CD4-positive, alpha-beta T cell treated with Interleukin-6 at 100 ng/mL for 8 hours (primary cell): Measurements from ENCODE around the gene DNAJB5.
"Not testable (repeated sequence)": the region's sequence is repeated elsewhere in the genome, so short reads cannot be mapped to it uniquely, and the experiment has no call there.

Source experiments
- DNase-seq: peaks from one replicate; pipeline ENCODE4 v3.0.0-alpha.2; 2020; ENCODE audit warnings: mixed read lengths, low spot score

The DNAJB5 gene

GRCh38 chr9:35000535-35001284 is 11.2 kb downstream of the DNAJB5 start:
- DNase-seq: no peak

- DNase-seq: no peak
These were observed 11.7 kb downstream of the DNAJB5 start for GRCh38 chr9:35001285-35001677.

GRCh38 chr9:35001803-35002502 is 12.4 kb downstream of the DNAJB5 start:
- DNase-seq: no peak

- no peak for DNase-seq
These were observed 13.1 kb downstream of the DNAJB5 start for GRCh38 chr9:35002623-35003022.

GRCh38 chr9:35004299-35004698 is 14.8 kb downstream of the DNAJB5 start:
- DNase-seq: not testable (repeated sequence)

- no peak for DNase-seq
These were observed 20.9 kb downstream of the DNAJB5 start for GRCh38 chr9:35010351-35010958.

GRCh38 chr9:35014517-35014916 is 25.0 kb downstream of the DNAJB5 start:
- no peak for DNase-seq

GRCh38 chr9:35023443-35023842 is 33.9 kb downstream of the DNAJB5 start:
- DNase-seq: not testable (repeated sequence)

- DNase-seq: no peak
These were observed 37.1 kb downstream of the DNAJB5 start for GRCh38 chr9:35026671-35027070.

- no peak for DNase-seq
These were observed 37.8 kb downstream of the DNAJB5 start for GRCh38 chr9:35027374-35027773.

GRCh38 chr9:35027860-35028259 is 38.3 kb downstream of the DNAJB5 start:
- DNase-seq: no peak

- no peak for DNase-seq
These were observed 38.8 kb downstream of the DNAJB5 start for GRCh38 chr9:35028341-35028740.

- DNase-seq: no peak
These were observed 39.7 kb downstream of the DNAJB5 start for GRCh38 chr9:35029241-35029640.

- DNase-seq: no peak
These were observed 40.3 kb downstream of the DNAJB5 start for GRCh38 chr9:35029852-35030251.

- no peak for DNase-seq
These were observed 43.6 kb downstream of the DNAJB5 start for GRCh38 chr9:35033101-35033500.

- DNase-seq: peak; percentile 45
These were observed 46.5 kb downstream of the DNAJB5 start for GRCh38 chr9:35035851-35036701.

- no peak for DNase-seq
These were observed 52.6 kb downstream of the DNAJB5 start for GRCh38 chr9:35042081-35042604.

- DNase-seq: no peak
These were observed 53.5 kb downstream of the DNAJB5 start for GRCh38 chr9:35042891-35043545.

GRCh38 chr9:35044071-35044470 is 54.5 kb downstream of the DNAJB5 start:
- no peak for DNase-seq
